ENCODE results near the gene PALD1. TPM values are rescaled to one million over a fixed set of nuclear protein-coding genes. Genes with fewer than 3 reads are reported as not detected.
"Not testable (repeated sequence)": the region's sequence is repeated elsewhere in the genome, so short reads cannot be mapped to it uniquely, and the experiment has no call there.

Gene PALD1
- total RNA-seq, 2 experiments from 2014 or later, result 6.6 to 6.8 TPM

DNA sequence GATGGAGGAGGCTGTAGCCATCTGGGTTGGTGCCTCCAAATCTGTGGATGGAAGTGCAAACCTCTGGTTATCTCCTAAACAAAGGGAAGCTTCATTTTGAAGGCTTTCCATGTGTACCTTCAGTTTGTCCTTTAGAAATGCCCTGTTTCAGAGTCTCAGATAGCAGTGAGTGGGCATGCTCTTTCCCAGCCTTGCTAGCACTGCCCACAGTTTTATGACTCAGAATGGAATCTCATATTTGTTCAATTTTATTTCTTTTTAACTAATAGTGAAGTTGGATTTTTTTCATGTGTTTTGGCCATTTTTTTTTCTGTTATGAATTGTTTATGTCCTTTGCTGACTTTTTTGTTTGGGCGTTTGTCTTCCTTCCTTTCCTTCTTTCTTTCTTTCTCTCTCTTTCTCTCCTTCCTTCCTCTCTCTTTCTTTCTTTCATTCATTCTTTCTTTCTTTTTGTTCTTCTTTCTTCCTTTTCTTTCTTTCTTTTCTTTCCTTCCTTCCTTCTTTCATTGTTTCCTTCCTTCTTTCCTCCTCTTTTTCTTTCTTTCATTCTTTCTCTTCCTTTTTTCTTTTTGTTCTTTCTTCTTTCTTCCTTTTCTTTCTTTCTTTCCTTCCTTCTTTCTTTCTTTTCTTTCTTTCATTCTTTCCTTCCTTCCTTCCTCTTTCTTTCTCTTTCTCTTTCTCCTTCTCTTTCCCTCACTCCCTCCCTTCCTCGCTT lies 98.4 kb downstream of the PALD1 start:
- peak overlapping the region; percentile 12 for H3K4me3 Mint-ChIP-seq
- peak overlapping the region; percentile 83 for H3K27ac Mint-ChIP-seq
- peaks cover 2% of the 10 kb centered on the region for H3K9me3 Mint-ChIP-seq
- ChIA-PET POLR2A (interaction anchor here (0.8 to 2.1 kb wide), 6 partner anchors 9 to 262 kb away, joined by 3 to 10 read pairs (median 5); partner anchors contain the start of gene PRF1), CTCF (interaction anchor here (0.9 to 2.1 kb wide), 2 partner anchors 18 to 26 kb away, joined by 3 to 12 read pairs; partner anchors contain the start of gene PRF1)
- peaks cover 50% of the 10 kb centered on the region for H3K4me1 Mint-ChIP-seq (ENCODE audit: low read depth)
- ATAC-seq, result no peak
- TF ChIP-seq, protein P1, sequence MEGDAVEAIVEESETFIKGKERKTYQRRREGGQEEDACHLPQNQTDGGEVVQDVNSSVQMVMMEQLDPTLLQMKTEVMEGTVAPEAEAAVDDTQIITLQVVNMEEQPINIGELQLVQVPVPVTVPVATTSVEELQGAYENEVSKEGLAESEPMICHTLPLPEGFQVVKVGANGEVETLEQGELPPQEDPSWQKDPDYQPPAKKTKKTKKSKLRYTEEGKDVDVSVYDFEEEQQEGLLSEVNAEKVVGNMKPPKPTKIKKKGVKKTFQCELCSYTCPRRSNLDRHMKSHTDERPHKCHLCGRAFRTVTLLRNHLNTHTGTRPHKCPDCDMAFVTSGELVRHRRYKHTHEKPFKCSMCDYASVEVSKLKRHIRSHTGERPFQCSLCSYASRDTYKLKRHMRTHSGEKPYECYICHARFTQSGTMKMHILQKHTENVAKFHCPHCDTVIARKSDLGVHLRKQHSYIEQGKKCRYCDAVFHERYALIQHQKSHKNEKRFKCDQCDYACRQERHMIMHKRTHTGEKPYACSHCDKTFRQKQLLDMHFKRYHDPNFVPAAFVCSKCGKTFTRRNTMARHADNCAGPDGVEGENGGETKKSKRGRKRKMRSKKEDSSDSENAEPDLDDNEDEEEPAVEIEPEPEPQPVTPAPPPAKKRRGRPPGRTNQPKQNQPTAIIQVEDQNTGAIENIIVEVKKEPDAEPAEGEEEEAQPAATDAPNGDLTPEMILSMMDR (IDR thresholded peaks at IDR 0.05), result peak; percentile 29
- H3K27me3 Mint-ChIP-seq, result no peaks in the 10 kb centered on the region
- no peak for DNase-seq
- H3K36me3 Mint-ChIP-seq (ENCODE audit: low read depth), result no peaks in the 10 kb centered on the region
- intact Hi-C loops (cut with micrococcal nuclease), result no loop called here

DNA sequence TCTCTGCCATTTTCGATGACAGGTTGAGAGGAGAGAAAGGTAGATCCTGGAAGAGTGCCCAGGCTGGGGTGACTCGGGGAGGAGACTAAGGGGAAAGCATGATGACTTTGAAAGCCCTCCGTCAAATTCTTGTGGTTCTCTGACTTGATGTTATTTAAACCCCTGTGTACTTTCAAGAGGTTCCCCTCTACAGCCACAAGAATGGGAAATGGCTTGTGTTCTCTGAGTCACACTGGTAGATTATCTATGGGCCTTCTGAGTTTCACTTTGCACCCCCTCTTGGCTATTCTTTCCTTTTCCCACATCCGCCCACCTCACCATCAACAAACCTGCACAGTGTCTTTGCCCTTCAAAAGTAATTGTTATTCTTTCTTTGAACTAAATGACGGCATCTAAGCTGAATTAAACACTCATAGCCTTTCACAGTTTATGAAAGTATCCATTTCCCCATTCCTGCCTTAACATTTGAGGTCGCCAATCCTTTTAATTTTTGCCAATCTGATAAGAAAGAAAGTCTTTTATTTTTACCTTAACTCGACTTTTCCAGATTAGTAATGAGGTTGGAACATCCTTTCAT lies 99.9 kb downstream of the PALD1 start:
- Mint-ChIP-seq H3K4me3 (peak overlapping the region; percentile 45), H3K27me3 (no peaks in the 10 kb centered on the region), H3K9me3 (peaks cover 2% of the 10 kb centered on the region), H3K4me1 (ENCODE audit: low read depth) (peaks cover 50% of the 10 kb centered on the region), H3K36me3 (ENCODE audit: low read depth) (no peaks in the 10 kb centered on the region), H3K27ac (peak overlapping the region; percentile 90)
- intact Hi-C loops (cut with micrococcal nuclease), result loop anchor here (1.0 kb wide), 2 partner anchors 25 to 40 kb away; no protein-coding TSS in a partner anchor
- TF ChIP-seq, protein P1 (IDR thresholded peaks at IDR 0.05), result no peak
- DNase-seq, result peak; percentile 92
- ChIA-PET CTCF (interaction anchor here (0.9 to 1.4 kb wide), 6 partner anchors 14 to 180 kb away, joined by 3 to 4 read pairs (median 3); no protein-coding TSS in a partner anchor), POLR2A (interaction anchor here (0.6 to 2.0 kb wide), 4 partner anchors 24 to 103 kb away, joined by 3 to 11 read pairs (median 4); partner anchors contain the start of gene PRF1)
- peak; percentile 79 for ATAC-seq

DNA sequence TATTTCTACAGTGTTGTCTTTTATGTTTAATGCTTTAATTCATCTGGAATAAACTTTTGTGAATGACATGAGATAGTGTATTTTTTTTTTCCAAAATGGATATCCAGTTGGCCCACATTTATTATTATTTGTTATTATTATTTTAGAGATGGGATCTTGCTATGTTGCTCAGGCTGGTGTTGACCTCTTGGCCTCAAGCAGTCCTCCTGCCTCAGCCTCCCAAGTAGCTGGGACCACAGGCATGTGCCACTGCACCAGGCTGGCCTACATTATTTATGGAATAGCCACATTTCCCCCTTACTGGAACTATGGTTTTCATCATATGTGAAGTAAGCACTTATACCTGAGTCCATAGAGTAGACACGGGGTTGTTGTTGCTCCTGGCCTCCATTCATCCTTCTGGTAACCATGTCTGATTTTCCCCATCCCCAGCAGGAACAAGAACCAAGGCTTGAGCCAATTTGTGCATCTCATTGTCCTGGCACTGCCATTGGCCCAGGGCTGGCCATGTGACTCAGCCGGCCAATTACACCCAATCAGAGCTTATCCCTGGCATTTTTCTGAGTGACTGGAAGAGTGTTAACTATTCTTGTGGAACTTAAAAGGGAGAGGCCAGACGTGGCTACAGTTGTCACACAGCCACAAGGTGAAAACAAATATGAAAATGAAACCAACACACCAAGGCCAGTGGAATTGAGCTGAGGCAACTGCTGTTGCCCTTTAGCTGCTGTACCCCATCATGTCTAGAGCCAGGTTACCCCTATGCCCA lies 100.9 kb downstream of the PALD1 start:
- TF ChIP-seq, protein P1 (IDR thresholded peaks at IDR 0.05), result no peak
- DNase-seq (peak; percentile 55), ATAC-seq (peak; percentile 37)
- Mint-ChIP-seq H3K4me3 (peak overlapping the region; percentile 25), H3K27ac (peak overlapping the region; percentile 90), H3K9me3 (peaks cover 2% of the 10 kb centered on the region), H3K36me3 (ENCODE audit: low read depth) (no peaks in the 10 kb centered on the region), H3K4me1 (ENCODE audit: low read depth) (peaks cover 50% of the 10 kb centered on the region), H3K27me3 (no peaks in the 10 kb centered on the region)
- POLR2A ChIA-PET, result interaction anchor here (0.6 to 2.0 kb wide), 3 partner anchors 23 to 102 kb away, joined by 3 to 11 read pairs (median 6); partner anchors contain the start of gene PRF1
- intact Hi-C loops (cut with micrococcal nuclease), result no loop called here
- CTCF ChIA-PET, result interaction anchor here (1.0 to 1.4 kb wide), 7 partner anchors 9 to 179 kb away, joined by 3 to 4 read pairs (median 3); no protein-coding TSS in a partner anchor

DNA sequence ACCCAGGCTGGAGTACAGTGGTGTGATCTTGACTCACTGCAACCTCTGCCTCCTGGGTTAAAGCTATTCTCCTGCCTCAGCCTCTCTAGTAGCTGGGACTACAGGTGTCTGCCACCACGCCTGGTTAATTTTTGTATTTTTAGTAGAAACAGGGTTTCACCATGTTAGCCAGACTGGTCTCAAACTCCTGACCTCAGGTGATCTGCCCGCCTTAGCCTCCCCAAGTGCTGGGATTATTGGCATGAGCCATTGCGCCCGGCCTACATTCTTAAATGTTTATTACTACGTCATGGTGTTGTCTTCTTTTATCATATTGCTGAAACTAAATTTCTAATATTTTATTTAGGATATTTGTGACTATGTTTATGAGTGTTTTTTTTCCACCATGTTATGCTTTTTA lies 102.6 kb downstream of the PALD1 start:
- H3K36me3 Mint-ChIP-seq (ENCODE audit: low read depth); POLR2A ChIA-PET; H3K4me3 Mint-ChIP-seq; H3K27me3 Mint-ChIP-seq; CTCF ChIA-PET; H3K9me3 Mint-ChIP-seq; DNase-seq; H3K27ac Mint-ChIP-seq; intact Hi-C loops (cut with micrococcal nuclease); ATAC-seq: not testable (repeated sequence)
- H3K4me1 Mint-ChIP-seq (ENCODE audit: low read depth), result peaks cover 56% of the 10 kb centered on the region
